ENCODE data around the gene PIK3R1.

GRCh38 chr5:68247627-68248026 is 32.1 kb downstream of the PIK3R1 start:
- TF ChIP-seq CTCF (IDR thresholded peaks at IDR 0.05; ENCODE audit: borderline replicate concordance, extremely low read depth, low read length, poor library complexity, severe bottlenecking) (no peak), EZH2 (IDR thresholded peaks at IDR 0.05; ENCODE audit: borderline replicate concordance, low read depth, low read length, severe bottlenecking) (no peak)
